Caco-2 (cell line): ENCODE measurements around the gene ITGA2B. TPM values are rescaled to one million over a fixed set of nuclear protein-coding genes. Genes with fewer than 3 reads are reported as not detected.

Experiments used
- BruUV-seq: library from RNA; stranded (reverse); fragments of 400-500 nt; replicated peaks from 2 replicates; lab custom pipeline; 2021; lab: Mats Ljungman, UMichigan
- CTCF ChIA-PET: fragments of 300-600 bp; sonication (Branson Sonifier 250); formaldehyde crosslinking; loops from one replicate; lab custom pipeline; 2022; ENCODE audit warnings: antibody characterized with exemption; lab: Charles Lee
- POLR2A ChIA-PET: fragments of 300-600 bp; sonication (Branson Sonifier 250); formaldehyde crosslinking; loops from one replicate; lab custom pipeline; 2022; ENCODE audit warnings: antibody characterized with exemption; lab: Charles Lee
- DNase-seq, 2 experiments: peaks; one replicate each; pipeline versions ENCODE4 v3.0.0 to v3.0.0-alpha.2; 2020 to 2022
- H3K27me3 ChIP-seq: replicated peaks from 2 replicates; pipeline ENCODE4 v1.6.0; 2011; ENCODE audit warnings: low read length; ENCODE audit not compliant: control insufficient read depth, insufficient read depth
- H3K36me3 ChIP-seq: 2 replicates; pipeline ENCODE4 v1.5.1; 2011; ENCODE audit warnings: low read length; ENCODE audit not compliant: control insufficient read depth, insufficient read depth
- H3K4me1 ChIP-seq: fragments of 250-450 bp; sonication (Bioruptor Pico); 2 replicates; pipeline ENCODE4 v1.5.1; 2020; ENCODE audit warnings: mild to moderate bottlenecking
- H3K4me3 ChIP-seq: 2 replicates; pipeline ENCODE4 v1.5.1; 2011; ENCODE audit warnings: low read depth, mild to moderate bottlenecking, control low read depth, low read length
- H3K9me3 ChIP-seq: fragments of 250-450 bp; sonication (Bioruptor Pico); 2 replicates; pipeline ENCODE4 v1.5.1; 2020; ENCODE audit warnings: mild to moderate bottlenecking, moderate library complexity
- H3K27ac Mint-ChIP-seq: one replicate; pipeline ENCODE4 v1.8.0; 2022; ENCODE audit warnings: mixed read lengths; ENCODE audit not compliant: unreplicated experiment
- H3K27me3 Mint-ChIP-seq: one replicate; pipeline ENCODE4 v1.8.0; 2022; ENCODE audit warnings: mixed read lengths; ENCODE audit not compliant: insufficient read depth, unreplicated experiment
- H3K36me3 Mint-ChIP-seq: one replicate; pipeline ENCODE4 v1.8.0; 2022; ENCODE audit warnings: mild to moderate bottlenecking, mixed read lengths; ENCODE audit not compliant: insufficient read depth, unreplicated experiment
- H3K4me1 Mint-ChIP-seq: one replicate; pipeline ENCODE4 v1.8.0; 2022; ENCODE audit warnings: low read depth, mixed read lengths; ENCODE audit not compliant: unreplicated experiment
- H3K4me3 Mint-ChIP-seq: one replicate; pipeline ENCODE4 v1.8.0; 2022; ENCODE audit warnings: mild to moderate bottlenecking, moderate library complexity, mixed read lengths; ENCODE audit not compliant: unreplicated experiment
- H3K9me3 Mint-ChIP-seq: one replicate; pipeline ENCODE4 v1.8.0; 2022; ENCODE audit warnings: mixed read lengths; ENCODE audit not compliant: unreplicated experiment
- intact Hi-C: fragments of 100-400 bp; cut with micrococcal nuclease; formaldehyde crosslinking; loops from one replicate; pipeline ENCODE4 v1.10.0; 2022; ENCODE audit not compliant: unreplicated experiment
- total RNA-seq: library from RNA; stranded (reverse); gene quantifications from 2 replicates; pipeline ENCODE4 v1.2.3, GENCODE V29; 2022
- TF ChIP-seq, protein P1 (sequence below), 2 experiments: fragments of 200-600 bp in 1 of 2; IDR thresholded peaks; 1 replicate in 1 of 2; 2 replicates in 1 of 2; pipeline versions ENCODE4 v1.5.1 to v1.8.0; 2011 to 2022; ENCODE audit warnings: antibody characterized with exemption in 1 of 2, control low read depth in 1 of 2, inconsistent platforms in 1 of 2, low read depth in 1 of 2, low read length in 1 of 2, mild to moderate bottlenecking in 1 of 2, moderate library complexity in 1 of 2; ENCODE audit not compliant: insufficient read depth in 1 of 2, severe bottlenecking in 1 of 2, unreplicated experiment in 1 of 2

ITGA2B gene
- total RNA-seq, 1 experiment from 2014 or later: 6.9 TPM

DNA sequence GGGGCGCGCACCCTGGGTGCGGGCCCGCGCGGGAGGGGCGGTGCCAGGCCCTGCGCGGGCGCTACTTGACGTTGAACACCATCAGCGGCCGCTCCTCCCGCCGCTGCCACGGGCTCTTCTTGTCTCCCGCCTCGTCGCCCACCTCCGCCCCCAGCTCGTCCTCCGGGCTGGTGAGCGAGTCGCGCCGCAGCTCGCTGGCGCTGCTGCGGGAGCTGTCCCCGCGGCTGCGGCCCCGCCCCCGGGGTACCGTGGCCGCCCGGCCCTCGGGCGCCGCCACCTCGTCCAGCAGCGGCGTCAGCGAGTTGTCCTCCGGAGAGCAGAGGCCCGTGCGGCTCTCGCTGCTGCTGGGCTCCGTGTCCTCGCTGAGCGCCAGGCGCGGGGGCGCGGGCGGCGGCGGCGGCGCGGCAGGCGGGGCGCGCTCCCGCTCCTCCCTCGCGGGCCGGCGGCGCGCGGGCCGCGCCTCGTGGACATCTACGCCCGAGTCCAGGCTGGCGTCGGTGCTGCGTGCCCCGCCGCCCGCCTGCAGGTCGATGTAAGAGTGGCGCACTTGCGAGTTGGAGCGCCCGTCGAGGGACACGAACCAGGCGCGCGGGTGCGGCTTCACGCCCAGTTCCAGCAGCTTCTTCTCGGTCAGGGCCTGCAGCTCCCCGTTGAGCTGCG, 35.6 kb downstream of the ITGA2B start:
- intact Hi-C loops: no loop called here
- ChIA-PET CTCF (interaction anchor here (0.6 to 1.8 kb wide), 5 partner anchors 10 to 169 kb away, joined by 3 to 9 read pairs (median 5); partner anchors contain the start of genes FAM171A2 and SLC25A39), POLR2A (interaction anchor here (0.7 kb wide), 1 partner anchor 10 kb away, joined by 3 read pairs; the partner anchor contains the start of gene FAM171A2)
- Mint-ChIP-seq H3K4me1 (no peaks in the 10 kb centered on the region), H3K27me3 (no peaks in the 10 kb centered on the region), H3K27ac (no peak overlapping the region), H3K36me3 (no peaks in the 10 kb centered on the region), H3K9me3 (no peaks in the 10 kb centered on the region), H3K4me3 (peak overlapping the region; percentile 50)
- Histone ChIP-seq H3K4me3 (peak overlapping the region; percentile 33), H3K9me3 (no peaks in the 10 kb centered on the region), H3K36me3 (peaks cover 2% of the 10 kb centered on the region; the same call in 1 of the 2 replicates), H3K4me1 (no peaks in the 10 kb centered on the region), H3K27me3 (no peaks in the 10 kb centered on the region)
- DNase-seq: peak in 1 of 2 experiments; percentile 71
- BruUV-seq: no TSS peak
- TF ChIP-seq, protein P1, sequence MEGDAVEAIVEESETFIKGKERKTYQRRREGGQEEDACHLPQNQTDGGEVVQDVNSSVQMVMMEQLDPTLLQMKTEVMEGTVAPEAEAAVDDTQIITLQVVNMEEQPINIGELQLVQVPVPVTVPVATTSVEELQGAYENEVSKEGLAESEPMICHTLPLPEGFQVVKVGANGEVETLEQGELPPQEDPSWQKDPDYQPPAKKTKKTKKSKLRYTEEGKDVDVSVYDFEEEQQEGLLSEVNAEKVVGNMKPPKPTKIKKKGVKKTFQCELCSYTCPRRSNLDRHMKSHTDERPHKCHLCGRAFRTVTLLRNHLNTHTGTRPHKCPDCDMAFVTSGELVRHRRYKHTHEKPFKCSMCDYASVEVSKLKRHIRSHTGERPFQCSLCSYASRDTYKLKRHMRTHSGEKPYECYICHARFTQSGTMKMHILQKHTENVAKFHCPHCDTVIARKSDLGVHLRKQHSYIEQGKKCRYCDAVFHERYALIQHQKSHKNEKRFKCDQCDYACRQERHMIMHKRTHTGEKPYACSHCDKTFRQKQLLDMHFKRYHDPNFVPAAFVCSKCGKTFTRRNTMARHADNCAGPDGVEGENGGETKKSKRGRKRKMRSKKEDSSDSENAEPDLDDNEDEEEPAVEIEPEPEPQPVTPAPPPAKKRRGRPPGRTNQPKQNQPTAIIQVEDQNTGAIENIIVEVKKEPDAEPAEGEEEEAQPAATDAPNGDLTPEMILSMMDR (IDR thresholded peaks at IDR 0.05; ENCODE audit: insufficient read depth in 1 of 2, low read depth in 1 of 2, low read length in 1 of 2, severe bottlenecking in 1 of 2, unreplicated experiment in 1 of 2): no peak

DNA sequence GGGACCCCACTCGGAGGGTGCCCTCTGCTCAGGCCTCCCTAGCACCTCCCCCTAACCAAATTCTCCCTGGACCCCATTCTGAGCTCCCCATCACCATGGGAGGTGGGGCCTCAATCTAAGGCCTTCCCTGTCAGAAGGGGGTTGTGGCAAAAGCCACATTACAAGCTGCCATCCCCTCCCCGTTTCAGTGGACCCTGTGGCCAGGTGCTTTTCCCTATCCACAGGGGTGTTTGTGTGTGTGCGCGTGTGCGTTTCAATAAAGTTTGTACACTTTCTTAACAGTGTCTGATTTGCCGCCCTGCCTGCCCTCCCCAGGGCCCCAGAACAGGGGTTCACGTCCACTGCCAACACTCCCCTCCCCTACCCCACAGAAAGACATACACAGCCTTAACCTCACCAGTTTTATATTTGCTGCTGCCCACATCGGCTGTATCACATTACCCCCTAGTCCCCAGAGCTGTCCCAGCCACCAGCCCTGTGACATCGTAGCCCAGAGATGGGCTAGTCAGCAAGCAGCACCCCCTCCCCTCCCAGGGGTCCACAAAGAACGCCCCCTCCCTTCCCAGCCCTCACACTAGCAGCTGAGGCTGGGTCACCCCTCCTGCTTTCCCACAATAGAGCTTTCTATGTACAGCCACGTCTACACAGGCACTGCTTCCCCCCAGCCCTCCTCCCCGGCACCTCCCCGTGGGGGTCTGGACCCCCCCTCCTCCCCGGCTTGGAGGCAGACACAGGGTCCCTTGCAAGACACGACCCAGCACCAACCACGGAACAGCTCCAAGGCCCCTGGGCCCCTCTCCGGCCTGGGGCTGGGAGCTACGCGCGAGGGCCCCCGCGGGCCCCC, 36.4 kb downstream of the ITGA2B start:
- Histone ChIP-seq H3K36me3 (peaks cover 2% of the 10 kb centered on the region; the same call in 1 of the 2 replicates), H3K4me1 (no peaks in the 10 kb centered on the region), H3K27me3 (no peaks in the 10 kb centered on the region), H3K4me3 (peak overlapping the region; percentile 33), H3K9me3 (no peaks in the 10 kb centered on the region)
- no TSS peak for BruUV-seq
- Mint-ChIP-seq H3K27me3 (no peaks in the 10 kb centered on the region), H3K4me3 (peak overlapping the region; percentile 50), H3K9me3 (no peaks in the 10 kb centered on the region), H3K27ac (no peak overlapping the region), H3K36me3 (no peaks in the 10 kb centered on the region), H3K4me1 (no peaks in the 10 kb centered on the region)
- ChIA-PET CTCF (interaction anchor here (1.0 to 1.8 kb wide), 4 partner anchors 11 to 170 kb away, joined by 3 to 9 read pairs (median 5); partner anchors contain the start of genes FAM171A2 and SLC25A39), POLR2A (interaction anchor here (0.7 kb wide), 1 partner anchor 11 kb away, joined by 3 read pairs; the partner anchor contains the start of gene FAM171A2)
- TF ChIP-seq, protein P1 (IDR thresholded peaks at IDR 0.05; ENCODE audit: insufficient read depth in 1 of 2, low read depth in 1 of 2, low read length in 1 of 2, severe bottlenecking in 1 of 2, unreplicated experiment in 1 of 2): no peak
- DNase-seq: no peak
- intact Hi-C loops: no loop called here
